Common myeloid progenitor, CD34-positive (primary cell): Measurements from ENCODE around the gene APOD.

Source experiments
- CTCF ChIA-PET: fragments of 350-600 bp; sonication (Branson Sonifier 250); formaldehyde crosslinking; loops from one replicate; lab custom pipeline; 2021; ENCODE audit warnings: antibody characterized with exemption; lab: Charles Lee
- POLR2A ChIA-PET: fragments of 350-600 bp; sonication (Branson Sonifier 250); formaldehyde crosslinking; loops from one replicate; lab custom pipeline; 2021; ENCODE audit warnings: antibody characterized with exemption; lab: Charles Lee
- DNase-seq, 3 donors: peaks; one replicate each; pipeline versions ENCODE4 v3.0.0 to v3.0.0-alpha.2; 2013
- H3K27ac ChIP-seq, 2 experiments: 1 replicate in 1 of 2; 2 replicates in 1 of 2; pipeline ENCODE4 v1.7.0; 2013; ENCODE audit warnings: inconsistent platforms in 2 of 2, low read length in 2 of 2, mild to moderate bottlenecking in 2 of 2, low read depth in 1 of 2, moderate library complexity in 1 of 2; ENCODE audit not compliant: severe bottlenecking in 2 of 2, insufficient read depth in 1 of 2, poor library complexity in 1 of 2
- H3K27me3 ChIP-seq, 5 experiments: replicated peaks in 2 of 5; 1 replicate in 3 of 5; 2 replicates in 2 of 5; pipeline versions ENCODE4 v1.6.1 to v1.7.0; 2013; ENCODE audit warnings: low read length in 4 of 5, mild to moderate bottlenecking in 2 of 5, moderate library complexity in 2 of 5, inconsistent platforms in 1 of 5; ENCODE audit not compliant: insufficient read depth in 5 of 5, control insufficient read depth in 4 of 5
- H3K36me3 ChIP-seq, 4 experiments: 1 replicate in 2 of 4; 2 replicates in 2 of 4; pipeline versions ENCODE4 v1.6.1 to v1.7.0; 2013; ENCODE audit warnings: low read length in 3 of 4, control low read depth in 1 of 4, mild to moderate bottlenecking in 1 of 4; ENCODE audit not compliant: control insufficient read depth in 4 of 4, insufficient read depth in 4 of 4
- H3K4me1 ChIP-seq, 4 experiments: 1 replicate in 3 of 4; 2 replicates in 1 of 4; pipeline versions ENCODE4 v1.6.1 to v1.7.1; 2013; ENCODE audit warnings: low read length in 3 of 4, mild to moderate bottlenecking in 3 of 4, control low read depth in 1 of 4, inconsistent platforms in 1 of 4, moderate library complexity in 1 of 4; ENCODE audit not compliant: control insufficient read depth in 4 of 4, insufficient read depth in 4 of 4; ENCODE audit errors: control extremely low read depth in 1 of 4
- H3K4me3 ChIP-seq, 7 experiments: 1 replicate in 4 of 7; 2 replicates in 3 of 7; pipeline versions ENCODE4 v1.5.1 to v1.7.0; 2013; ENCODE audit warnings: mild to moderate bottlenecking in 7 of 7, low read length in 6 of 7, moderate library complexity in 6 of 7, inconsistent platforms in 2 of 7, low read depth in 2 of 7, control low read depth in 1 of 7; ENCODE audit not compliant: insufficient read depth in 4 of 7, control insufficient read depth in 1 of 7; ENCODE audit errors: extremely low read depth in 1 of 7
- H3K9me3 ChIP-seq, 5 experiments: 1 replicate in 4 of 5; 2 replicates in 1 of 5; pipeline versions ENCODE4 v1.6.1 to v1.7.1; 2013; ENCODE audit warnings: low read length in 4 of 5, mild to moderate bottlenecking in 2 of 5, inconsistent platforms in 1 of 5, low read depth in 1 of 5, moderate library complexity in 1 of 5; ENCODE audit not compliant: control insufficient read depth in 4 of 5, insufficient read depth in 2 of 5; ENCODE audit errors: control extremely low read depth in 1 of 5
- WGBS: methylation state at CpG from one replicate; pipeline ENCODE4 v1.1.5; 2013; ENCODE audit not compliant: insufficient coverage; 5-methylcytosine and 5-hydroxymethylcytosine counted together

Gene APOD

DNA sequence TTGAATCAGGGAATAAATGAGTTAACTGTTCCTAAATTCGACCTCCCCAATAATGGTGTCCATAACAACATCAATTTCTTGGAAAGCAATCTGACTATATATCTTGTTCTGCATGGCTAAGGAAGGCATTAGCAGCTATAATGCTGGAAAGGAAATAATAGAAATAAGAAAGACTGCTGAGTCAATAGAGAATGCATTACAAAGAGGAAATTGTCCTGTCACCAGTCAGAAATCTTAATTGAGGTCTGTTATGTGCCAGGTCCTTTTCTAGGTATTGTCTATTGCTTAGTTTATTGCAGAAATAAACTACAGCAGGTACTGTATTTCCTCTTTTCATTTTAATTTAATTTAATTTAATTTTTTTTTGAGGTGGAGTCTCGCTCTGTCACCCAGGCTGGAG lies 34.8 kb downstream of the APOD start:
- Histone ChIP-seq H3K4me1 (peaks cover 23 to 51% (median 45%) of the 10 kb centered on the region in 4 experiments), H3K4me3 (no peak overlapping the region), H3K27ac (no peak overlapping the region), H3K27me3 (peaks cover 0 to 8% (median under 1%) of the 10 kb centered on the region in 5 experiments), H3K9me3 (no peaks in the 10 kb centered on the region), H3K36me3 (no peaks in the 10 kb centered on the region)
- no CpG with 5 or more reads among the region's 2 CpGs for WGBS
- ChIA-PET POLR2A (interaction anchor here (0.6 kb wide), 1 partner anchor 65 kb away, joined by 3 read pairs; no protein-coding TSS in a partner anchor), CTCF (interaction anchor here (1.4 kb wide), 1 partner anchor 11 kb away, joined by 5 read pairs; no protein-coding TSS in a partner anchor)
- DNase-seq, result peak in 2 of 3 donors; percentile 55 to 65

DNA sequence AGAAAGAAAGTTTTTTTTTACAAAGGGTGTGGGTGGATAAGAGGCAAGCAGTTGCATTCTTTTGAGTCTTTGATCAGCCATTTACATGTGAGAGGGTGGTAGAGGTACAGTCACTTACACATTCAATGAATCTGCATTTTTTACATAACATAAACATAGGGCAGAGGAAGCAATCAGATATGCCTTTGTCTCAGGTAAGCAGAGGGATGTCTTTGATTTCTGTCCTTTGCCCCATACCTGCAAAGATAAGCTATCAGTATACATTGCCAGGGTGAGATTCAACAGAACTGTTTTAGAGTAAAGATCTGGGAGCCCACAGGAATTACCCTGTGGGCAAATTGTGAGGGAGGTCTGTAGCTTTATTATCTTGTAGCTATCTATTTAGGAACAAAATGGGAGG lies 35.2 kb downstream of the APOD start:
- Histone ChIP-seq H3K4me1 (peaks cover 23 to 56% (median 49%) of the 10 kb centered on the region in 4 experiments), H3K27ac (no peak overlapping the region)
- POLR2A ChIA-PET, result no interaction called here

GRCh38 chr3:195548006-195548405 lies 35.7 kb downstream of the APOD start:
- no peak overlapping the region for H3K4me3 ChIP-seq
- CTCF ChIA-PET, result no interaction called here
- 98% methylated on average over 7 of the region's 8 CpGs for WGBS
- peaks cover 0 to 13% (median 3%) of the 10 kb centered on the region in 5 experiments for H3K27me3 ChIP-seq
- H3K27ac ChIP-seq, result no peak overlapping the region
- peaks cover 23 to 57% (median 50%) of the 10 kb centered on the region in 4 experiments for H3K4me1 ChIP-seq
- no peak for DNase-seq
- H3K36me3 ChIP-seq, result no peaks in the 10 kb centered on the region
- POLR2A ChIA-PET, result no interaction called here
- H3K9me3 ChIP-seq, result no peaks in the 10 kb centered on the region

More for the DNA sequence above, 35.2 kb downstream of the APOD start:
- DNase-seq, result no peak
- Histone ChIP-seq H3K36me3 (no peaks in the 10 kb centered on the region), H3K9me3 (no peaks in the 10 kb centered on the region), H3K4me3 (no peak overlapping the region), H3K27me3 (peaks cover 0 to 13% (median 3%) of the 10 kb centered on the region in 5 experiments)
- CTCF ChIA-PET, result no interaction called here

DNA sequence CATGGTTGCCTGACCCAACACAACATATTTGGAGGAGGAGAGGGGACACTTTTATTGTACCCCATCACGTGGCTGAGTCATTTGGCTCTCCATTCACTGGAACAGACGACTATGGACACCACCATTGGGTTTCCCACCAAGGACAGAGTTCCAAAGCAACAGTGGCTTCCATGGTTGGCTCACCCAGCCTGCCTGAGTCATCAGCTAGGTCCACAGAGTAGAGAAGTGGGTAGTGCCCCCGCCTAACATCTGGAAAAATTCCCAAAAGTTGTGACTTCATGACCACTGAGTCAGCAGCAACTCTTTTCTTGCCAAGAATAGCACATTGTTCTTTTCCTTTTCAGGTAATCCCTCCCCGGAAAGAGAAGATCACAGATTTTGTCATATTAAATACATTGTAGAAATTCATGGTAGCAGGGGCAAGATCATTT lies 37.6 kb downstream of the APOD start:
- H3K36me3 ChIP-seq, result no peaks in the 10 kb centered on the region
- peak overlapping the region in 2 of 7 experiments; percentile 1 to 26 for H3K4me3 ChIP-seq
- H3K27me3 ChIP-seq, result peaks cover 0 to 7% (median 3%) of the 10 kb centered on the region in 5 experiments
- no peaks in the 10 kb centered on the region for H3K9me3 ChIP-seq
- POLR2A ChIA-PET, result interaction anchor here (0.7 kb wide), 1 partner anchor 10 kb away, joined by 3 read pairs; no protein-coding TSS in a partner anchor
- no peak overlapping the region for H3K27ac ChIP-seq
- CTCF ChIA-PET, result interaction anchor here (0.8 to 1.2 kb wide), 2 partner anchors 9 to 20 kb away, joined by 3 read pairs; no protein-coding TSS in a partner anchor
- WGBS, result 71% methylated on average over 1 of the region's 4 CpGs
- H3K4me1 ChIP-seq, result peaks cover 29 to 70% (median 58%) of the 10 kb centered on the region in 4 experiments
- no peak for DNase-seq

GRCh38 chr3:195544634-195545033 lies 39.1 kb downstream of the APOD start:
- Histone ChIP-seq H3K9me3 (no peaks in the 10 kb centered on the region), H3K27me3 (peaks cover 0 to 7% (median 3%) of the 10 kb centered on the region in 5 experiments), H3K36me3 (peaks cover 0 to 2% (median 0%) of the 10 kb centered on the region in 4 experiments), H3K4me1 (peaks cover 23 to 71% (median 58%) of the 10 kb centered on the region in 4 experiments), H3K27ac (no peak overlapping the region), H3K4me3 (no peak overlapping the region)
- ChIA-PET POLR2A (no interaction called here), CTCF (no interaction called here)
- DNase-seq, result no peak
- 82% methylated on average over 2 of the region's 3 CpGs for WGBS

GRCh38 chr3:195544230-195544536 lies 39.6 kb downstream of the APOD start:
- Histone ChIP-seq H3K4me3 (peak overlapping the region in 1 of 7 experiments; percentile 91), H3K27me3 (peaks cover 0 to 7% (median 3%) of the 10 kb centered on the region in 5 experiments), H3K9me3 (no peaks in the 10 kb centered on the region), H3K27ac (no peak overlapping the region), H3K4me1 (peaks cover 23 to 71% (median 55%) of the 10 kb centered on the region in 4 experiments), H3K36me3 (peaks cover 0 to 2% (median 0%) of the 10 kb centered on the region in 4 experiments)
- POLR2A ChIA-PET, result no interaction called here
- CTCF ChIA-PET, result no interaction called here
- 80% methylated on average over 1 of the region's 4 CpGs for WGBS
- DNase-seq, result no peak

GRCh38 chr3:195543500-195544229 lies 40.1 kb downstream of the APOD start:
- H3K27me3 ChIP-seq, result peaks cover 0 to 7% (median 3%) of the 10 kb centered on the region in 5 experiments
- peaks cover 23 to 66% (median 52%) of the 10 kb centered on the region in 4 experiments for H3K4me1 ChIP-seq
- H3K27ac ChIP-seq, result peak overlapping the region in 1 of 2 experiments; percentile 93
- H3K36me3 ChIP-seq, result peaks cover 0 to 2% (median 0%) of the 10 kb centered on the region in 4 experiments
- ChIA-PET CTCF (interaction anchor here (1.3 to 2.9 kb wide), 2 partner anchors 102 to 273 kb away, joined by 3 to 11 read pairs; partner anchors contain the start of gene XXYLT1), POLR2A (interaction anchor here (0.5 to 1.2 kb wide), 5 partner anchors 12 to 391 kb away, joined by 3 to 4 read pairs (median 3); partner anchors contain the start of gene ACAP2)
- peak in 2 of 3 donors; percentile 81 to 82 for DNase-seq
- H3K9me3 ChIP-seq, result no peaks in the 10 kb centered on the region
- WGBS, result 25% methylated on average over 31 of the region's 38 CpGs
- H3K4me3 ChIP-seq, result peak overlapping the region; percentile 67 to 98 (median 84)
